ENCODE data around the gene FOXRED1.

GRCh38 chr11:126317432-126317755 is 48.4 kb downstream of the FOXRED1 start:
- no peak for TF ChIP-seq CTCF (IDR thresholded peaks at IDR 0.05; ENCODE audit: low read depth, low read length, poor library complexity, severe bottlenecking)
- no peak for TF ChIP-seq EZH2phosphoT487 (IDR thresholded peaks at IDR 0.05; ENCODE audit: borderline replicate concordance, low read length)

All from DOHH2 (cell line).